GM12878 (cell line): Measurements from ENCODE around the gene ACTL6B. TPM values are rescaled to one million over a fixed set of nuclear protein-coding genes. Genes with fewer than 3 reads are reported as not detected.

Source experiments
- ASH2L ChIP-seq: fragments of 300-600, 200-600 bp; sonication (generic); IDR thresholded peaks from 2 replicates; pipeline ENCODE4 v1.6.1; 2017; ENCODE audit warnings: low read depth, mild to moderate bottlenecking, borderline replicate concordance
- CBFB ChIP-seq: IDR thresholded peaks from 2 replicates; pipeline ENCODE4 v1.6.1; 2016; ENCODE audit warnings: antibody characterized with exemption, low read depth
- CBX3 ChIP-seq: fragments of 200-600 bp; sonication (generic); IDR thresholded peaks from 2 replicates; pipeline ENCODE4 v1.6.1; 2016; ENCODE audit warnings: low read depth, borderline replicate concordance
- CBX5 ChIP-seq: sonication (generic); IDR thresholded peaks from 2 replicates; pipeline ENCODE4 v1.6.1; 2016; ENCODE audit warnings: low read depth, moderate library complexity, mild to moderate bottlenecking, inconsistent platforms
- EGR1 ChIP-seq, 2 experiments: IDR thresholded peaks; 1 replicate in 1 of 2; 2 replicates in 1 of 2; pipeline ENCODE4 v1.6.1; 2011 to 2012; ENCODE audit warnings: low read depth in 2 of 2, low read length in 2 of 2, borderline replicate concordance in 1 of 2, mild to moderate bottlenecking in 1 of 2, moderate library complexity in 1 of 2
- HCFC1 ChIP-seq: fragments of 150-350 bp; IDR thresholded peaks from 2 replicates; pipeline ENCODE4 v1.6.1; 2014; ENCODE audit warnings: low read length
- HDAC2 ChIP-seq: fragments of 200-600 bp; sonication (generic); IDR thresholded peaks from 2 replicates; pipeline ENCODE4 v1.6.1; 2017
- HDGF ChIP-seq: fragments of 450-650 bp; IDR thresholded peaks from 2 replicates; pipeline ENCODE4 v1.6.1; 2016; ENCODE audit warnings: antibody characterized with exemption
- IKZF2 ChIP-seq, 2 experiments: fragments of 450-650 bp; IDR thresholded peaks; 2 replicates each; pipeline ENCODE4 v1.6.1; 2017; ENCODE audit warnings: mild to moderate bottlenecking in 2 of 2, moderate library complexity in 2 of 2
- IRF4 ChIP-seq: IDR thresholded peaks from 2 replicates; pipeline ENCODE4 v1.6.1; 2011; ENCODE audit warnings: low read depth, low read length
- MTA2 ChIP-seq: fragments of 450-650 bp; IDR thresholded peaks from 2 replicates; pipeline ENCODE4 v1.6.1; 2016; ENCODE audit warnings: low read depth, mild to moderate bottlenecking, moderate library complexity
- MTA3 ChIP-seq: IDR thresholded peaks from 2 replicates; pipeline ENCODE4 v1.6.1; 2012; ENCODE audit warnings: low read length, inconsistent platforms, borderline replicate concordance
- NBN ChIP-seq: fragments of 450-650 bp; IDR thresholded peaks from 2 replicates; pipeline ENCODE4 v1.6.1; 2016
- NFYB ChIP-seq: IDR thresholded peaks from 2 replicates; pipeline ENCODE4 v1.6.1; 2011; ENCODE audit warnings: low read depth, mild to moderate bottlenecking, low read length, improper control_type of control experiment, moderate library complexity; ENCODE audit not compliant: insufficient read depth
- NRF1 ChIP-seq: conservative IDR thresholded peaks from 2 replicates; pipeline ENCODE4 v1.6.1; 2011; ENCODE audit warnings: mild to moderate bottlenecking, low read depth, low read length, improper control_type of control experiment
- PML ChIP-seq: IDR thresholded peaks from 2 replicates; pipeline ENCODE4 v1.6.1; 2012; ENCODE audit warnings: low read length, inconsistent platforms
- RBBP5 ChIP-seq: fragments of 200-600 bp; sonication (generic); conservative IDR thresholded peaks from 2 replicates; pipeline ENCODE4 v1.6.1; 2016
- RUNX3 ChIP-seq: IDR thresholded peaks from 2 replicates; pipeline ENCODE4 v1.6.1; 2012; ENCODE audit warnings: low read length, inconsistent platforms
- SMAD5 ChIP-seq: IDR thresholded peaks from 2 replicates; pipeline ENCODE4 v1.6.1; 2016; ENCODE audit warnings: antibody characterized with exemption, low read depth
- SMC3 ChIP-seq: IDR thresholded peaks from 2 replicates; pipeline ENCODE4 v1.6.1; 2011; ENCODE audit warnings: low read length, improper control_type of control experiment, borderline replicate concordance
- SP1 ChIP-seq: IDR thresholded peaks from one replicate; pipeline ENCODE4 v1.6.1; 2011; ENCODE audit warnings: low read depth, low read length
- SPI1 ChIP-seq: IDR thresholded peaks from 2 replicates; pipeline ENCODE4 v1.6.1; 2011; ENCODE audit warnings: low read depth, mild to moderate bottlenecking, low read length, moderate library complexity, borderline replicate concordance; ENCODE audit not compliant: insufficient read depth
- SREBF2 ChIP-seq: IDR thresholded peaks from 2 replicates; pipeline ENCODE4 v1.6.1; 2012; ENCODE audit warnings: mild to moderate bottlenecking, low read length
- STAT1 ChIP-seq: fragments of 450-650 bp; conservative IDR thresholded peaks from 2 replicates; pipeline ENCODE4 v1.6.1; 2014; ENCODE audit warnings: antibody characterized with exemption, mild to moderate bottlenecking
- TCF7 ChIP-seq: IDR thresholded peaks from 2 replicates; pipeline ENCODE4 v1.6.1; 2014; ENCODE audit warnings: antibody characterized with exemption, borderline replicate concordance
- ZNF622 ChIP-seq: fragments of 450-650 bp; IDR thresholded peaks from 2 replicates; pipeline ENCODE4 v1.6.1; 2017; ENCODE audit warnings: mild to moderate bottlenecking, inconsistent platforms
- polyA plus RNA-seq, 11 experiments: library from polyadenylated mRNA; depleted of rRNA in 4 of 11; unstranded in 6 of 11; stranded (reverse) in 5 of 11; fragments of >200 nt; fragmentation: Nextera tagmentation in 4 of 11; fragmentation: Illumina TruSeq in 1 of 11; extraction: Ambion mirVana in 4 of 11; extraction: Trizol in 1 of 11; gene quantifications; 1 replicate in 1 of 11; 2 replicates in 10 of 11; pipeline versions ENCODE4 v1.2.1 to v1.2.3, GENCODE V29; 2011 to 2016; ENCODE audit warnings: inconsistent platforms in 2 of 11, missing spikeins in 2 of 11, low read depth in 1 of 11
- total RNA-seq, 4 experiments: library from RNA; depleted of rRNA in 3 of 4; stranded (reverse); fragments of >200 nt in 3 of 4; fragmentation: Illumina TruSeq in 1 of 4; extraction: Trizol in 1 of 4; gene quantifications; 2 replicates each; pipeline versions ENCODE4 v1.2.1 to v1.2.3, GENCODE V29; 2013 to 2021
- TF ChIP-seq, protein P1 (sequence below): IDR thresholded peaks from 2 replicates; pipeline ENCODE4 v1.6.1; 2012; ENCODE audit warnings: low read length, inconsistent platforms
- TF ChIP-seq, protein P2 (sequence below): fragments of 450-650 bp; IDR thresholded peaks from 2 replicates; pipeline ENCODE4 v1.6.1; 2017; ENCODE audit warnings: mild to moderate bottlenecking, low read depth, inconsistent platforms; ENCODE audit not compliant: poor library complexity, severe bottlenecking
- TF ChIP-seq, protein P3 (sequence below): fragments of 450-650 bp; IDR thresholded peaks from 2 replicates; pipeline ENCODE4 v1.6.1; 2017; ENCODE audit warnings: borderline replicate concordance
- TF ChIP-seq, protein P4 (sequence below): IDR thresholded peaks from 2 replicates; pipeline ENCODE4 v1.6.1; 2011; ENCODE audit warnings: low read depth, low read length, improper control_type of control experiment, borderline replicate concordance

Gene ACTL6B
- total and polyA plus RNA-seq, 10 of the 15 experiments (the other 5 are each of a cell fraction or from before 2014, with no cell fraction given): not detected

DNA sequence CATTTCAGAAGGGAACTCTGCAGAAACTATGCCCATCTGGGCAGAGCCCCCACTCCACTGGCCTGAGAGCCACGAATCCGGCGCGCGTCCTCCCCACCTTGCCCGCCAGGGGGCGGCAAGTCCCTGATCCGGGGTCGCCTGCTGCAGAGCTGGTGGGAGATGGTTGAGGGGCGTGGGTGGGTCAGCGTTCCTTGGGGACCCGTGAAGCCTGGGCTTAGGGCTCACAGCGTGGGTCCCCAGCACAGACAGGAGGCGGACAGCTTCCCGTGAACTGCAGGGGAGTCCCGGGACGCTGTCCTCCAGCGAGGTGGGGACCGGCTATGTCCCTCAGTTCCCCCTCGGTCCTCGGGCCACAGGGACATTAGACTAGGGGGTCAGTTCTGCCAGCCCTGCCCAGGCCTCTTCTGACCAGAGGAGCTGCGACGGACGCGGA lies 49.1 kb upstream of the ACTL6B start (continued):
- TF ChIP-seq, protein P1, sequence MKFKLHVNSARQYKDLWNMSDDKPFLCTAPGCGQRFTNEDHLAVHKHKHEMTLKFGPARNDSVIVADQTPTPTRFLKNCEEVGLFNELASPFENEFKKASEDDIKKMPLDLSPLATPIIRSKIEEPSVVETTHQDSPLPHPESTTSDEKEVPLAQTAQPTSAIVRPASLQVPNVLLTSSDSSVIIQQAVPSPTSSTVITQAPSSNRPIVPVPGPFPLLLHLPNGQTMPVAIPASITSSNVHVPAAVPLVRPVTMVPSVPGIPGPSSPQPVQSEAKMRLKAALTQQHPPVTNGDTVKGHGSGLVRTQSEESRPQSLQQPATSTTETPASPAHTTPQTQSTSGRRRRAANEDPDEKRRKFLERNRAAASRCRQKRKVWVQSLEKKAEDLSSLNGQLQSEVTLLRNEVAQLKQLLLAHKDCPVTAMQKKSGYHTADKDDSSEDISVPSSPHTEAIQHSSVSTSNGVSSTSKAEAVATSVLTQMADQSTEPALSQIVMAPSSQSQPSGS: no peak
- TF ChIP-seq IKZF2 (IDR thresholded peaks at IDR 0.05): no peak
- 0 out of 2 replicates have a peak, but pooled peaks have one; percentile 1 for TF ChIP-seq RBBP5
- TF ChIP-seq CBX3: no peak
- TF ChIP-seq SMAD5: no peak
- no peak for TF ChIP-seq SREBF2
- no peak for TF ChIP-seq ASH2L
- TF ChIP-seq, protein P2, sequence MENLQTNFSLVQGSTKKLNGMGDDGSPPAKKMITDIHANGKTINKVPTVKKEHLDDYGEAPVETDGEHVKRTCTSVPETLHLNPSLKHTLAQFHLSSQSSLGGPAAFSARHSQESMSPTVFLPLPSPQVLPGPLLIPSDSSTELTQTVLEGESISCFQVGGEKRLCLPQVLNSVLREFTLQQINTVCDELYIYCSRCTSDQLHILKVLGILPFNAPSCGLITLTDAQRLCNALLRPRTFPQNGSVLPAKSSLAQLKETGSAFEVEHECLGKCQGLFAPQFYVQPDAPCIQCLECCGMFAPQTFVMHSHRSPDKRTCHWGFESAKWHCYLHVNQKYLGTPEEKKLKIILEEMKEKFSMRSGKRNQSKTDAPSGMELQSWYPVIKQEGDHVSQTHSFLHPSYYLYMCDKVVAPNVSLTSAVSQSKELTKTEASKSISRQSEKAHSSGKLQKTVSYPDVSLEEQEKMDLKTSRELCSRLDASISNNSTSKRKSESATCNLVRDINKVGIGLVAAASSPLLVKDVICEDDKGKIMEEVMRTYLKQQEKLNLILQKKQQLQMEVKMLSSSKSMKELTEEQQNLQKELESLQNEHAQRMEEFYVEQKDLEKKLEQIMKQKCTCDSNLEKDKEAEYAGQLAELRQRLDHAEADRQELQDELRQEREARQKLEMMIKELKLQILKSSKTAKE: no peak
- TF ChIP-seq STAT1: 0 out of 2 replicates have a peak, but pooled peaks have one; percentile 39
- 0 out of 2 replicates have a peak, but pooled peaks have one; percentile 2 for TF ChIP-seq NRF1
- no peak for TF ChIP-seq PML
- TF ChIP-seq HDAC2: no peak
- TF ChIP-seq CBFB: no peak
- peak in 1 of 2 experiments; percentile 81; a peak in 2 of 3 replicates for TF ChIP-seq EGR1 (IDR thresholded peaks at IDR 0.05; ENCODE audit: borderline replicate concordance in 1 of 2, low read depth in 2 of 2, low read length in 2 of 2)
- TF ChIP-seq NFYB: no peak
- no peak for TF ChIP-seq HCFC1
- TF ChIP-seq RUNX3: peak; percentile 41; the same call in 1 of the 2 replicates
- TF ChIP-seq SPI1: no peak
- 0 out of 2 replicates have a peak, but pooled peaks have one; percentile 20 for TF ChIP-seq IRF4
- TF ChIP-seq, protein P3, sequence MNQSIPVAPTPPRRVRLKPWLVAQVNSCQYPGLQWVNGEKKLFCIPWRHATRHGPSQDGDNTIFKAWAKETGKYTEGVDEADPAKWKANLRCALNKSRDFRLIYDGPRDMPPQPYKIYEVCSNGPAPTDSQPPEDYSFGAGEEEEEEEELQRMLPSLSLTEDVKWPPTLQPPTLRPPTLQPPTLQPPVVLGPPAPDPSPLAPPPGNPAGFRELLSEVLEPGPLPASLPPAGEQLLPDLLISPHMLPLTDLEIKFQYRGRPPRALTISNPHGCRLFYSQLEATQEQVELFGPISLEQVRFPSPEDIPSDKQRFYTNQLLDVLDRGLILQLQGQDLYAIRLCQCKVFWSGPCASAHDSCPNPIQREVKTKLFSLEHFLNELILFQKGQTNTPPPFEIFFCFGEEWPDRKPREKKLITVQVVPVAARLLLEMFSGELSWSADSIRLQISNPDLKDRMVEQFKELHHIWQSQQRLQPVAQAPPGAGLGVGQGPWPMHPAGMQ: no peak
- TF ChIP-seq MTA2: 0 out of 2 replicates have a peak, but pooled peaks have one; percentile 15
- TF ChIP-seq, protein P4, sequence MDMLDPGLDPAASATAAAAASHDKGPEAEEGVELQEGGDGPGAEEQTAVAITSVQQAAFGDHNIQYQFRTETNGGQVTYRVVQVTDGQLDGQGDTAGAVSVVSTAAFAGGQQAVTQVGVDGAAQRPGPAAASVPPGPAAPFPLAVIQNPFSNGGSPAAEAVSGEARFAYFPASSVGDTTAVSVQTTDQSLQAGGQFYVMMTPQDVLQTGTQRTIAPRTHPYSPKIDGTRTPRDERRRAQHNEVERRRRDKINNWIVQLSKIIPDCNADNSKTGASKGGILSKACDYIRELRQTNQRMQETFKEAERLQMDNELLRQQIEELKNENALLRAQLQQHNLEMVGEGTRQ: no peak
- no peak for TF ChIP-seq SP1
- TF ChIP-seq NBN: peak; percentile 70; the same call in 1 of the 2 replicates
- TF ChIP-seq TCF7: no peak
- TF ChIP-seq HDGF: 0 out of 2 replicates have a peak, but pooled peaks have one; percentile 6
- TF ChIP-seq MTA3: no peak
- no peak for TF ChIP-seq CBX5
- TF ChIP-seq ZNF622: no peak
- peak; percentile 62 for TF ChIP-seq SMC3
